ENCODE measurements around the gene ABR. TPM values are rescaled to one million over a fixed set of nuclear protein-coding genes. Genes with fewer than 3 reads are reported as not detected.
"Not testable (repeated sequence)": the region's sequence is repeated elsewhere in the genome, so short reads cannot be mapped to it uniquely, and the experiment has no call there.

ABR gene
- total RNA-seq, 1 donor from 2014 or later: 279 TPM

GRCh38 chr17:1047879-1048470 is 131.8 kb downstream of the ABR start:
- no peak for DNase-seq (ENCODE audit: low spot score)

GRCh38 chr17:1047177-1047878 is 132.5 kb downstream of the ABR start:
- DNase-seq (ENCODE audit: low spot score): no peak

- DNase-seq (ENCODE audit: low spot score): no peak
Measured at GRCh38 chr17:1045456-1045855, 134.3 kb downstream of the ABR start.

DNA sequence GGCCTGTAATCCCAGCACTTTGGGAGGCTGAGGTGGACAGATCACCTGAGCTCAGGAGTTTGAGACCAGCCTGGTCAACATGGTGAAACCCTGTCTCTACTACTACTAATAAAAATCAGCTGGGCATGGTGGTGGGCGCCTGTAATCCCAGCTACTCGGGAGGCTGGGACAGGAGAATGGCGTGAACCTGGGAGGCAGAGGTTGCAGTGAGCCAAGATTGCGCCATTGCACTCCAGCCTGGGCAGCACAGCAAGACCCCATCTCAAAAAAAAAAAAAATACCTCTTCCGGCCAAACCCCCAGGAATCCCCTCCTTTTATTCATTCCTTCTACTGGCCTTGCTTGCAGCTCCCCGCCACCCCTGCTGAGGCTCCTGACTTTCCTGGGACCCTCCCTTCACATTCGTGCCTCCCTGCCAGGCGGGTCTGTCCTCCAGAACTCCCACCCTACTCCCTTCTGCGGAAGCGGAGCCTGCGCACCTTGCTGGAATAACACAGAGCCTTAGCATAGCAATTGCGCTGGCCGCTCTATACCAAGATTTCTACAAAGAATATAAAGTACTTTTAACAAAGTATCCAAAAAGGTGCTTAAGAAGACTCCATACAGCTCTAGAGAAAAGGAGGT is 135.3 kb downstream of the ABR start:
- DNase-seq (ENCODE audit: low spot score): not testable (repeated sequence)

DNA sequence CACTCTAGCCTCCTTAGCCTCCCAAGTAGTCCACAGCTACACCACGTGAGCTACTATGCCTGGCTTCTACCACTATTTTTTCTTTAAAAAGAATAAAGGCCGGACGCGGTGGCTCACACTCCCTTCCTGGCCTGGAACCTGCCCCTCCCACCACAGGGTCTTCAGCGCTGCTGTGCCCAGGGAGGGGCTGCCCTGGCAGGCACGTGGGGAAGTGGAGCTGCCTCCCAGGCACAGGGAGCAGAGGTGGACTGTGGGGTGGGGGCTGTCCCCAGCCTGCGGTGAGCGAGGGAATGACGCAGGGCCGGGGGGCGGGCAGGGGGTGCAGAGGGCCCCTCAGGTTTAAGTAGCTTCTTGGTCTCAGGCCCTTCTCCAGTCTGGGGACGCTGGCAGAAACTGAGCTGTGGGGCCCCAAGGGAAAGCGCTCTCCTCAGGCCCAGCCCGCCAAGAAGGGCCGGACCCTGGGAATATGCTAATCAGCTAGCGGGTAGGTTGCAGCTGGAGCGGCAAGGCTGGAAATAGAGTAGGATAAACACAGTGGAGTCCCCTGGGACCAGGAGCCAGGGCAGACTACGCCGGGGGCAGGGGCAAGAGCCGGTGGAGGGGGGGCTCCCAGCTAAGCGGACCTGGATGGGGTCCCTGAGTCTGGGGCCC is 136.1 kb downstream of the ABR start:
- no peak for DNase-seq (ENCODE audit: low spot score)

- DNase-seq (ENCODE audit: low spot score): no peak
Measured at GRCh38 chr17:1042486-1042885, 137.3 kb downstream of the ABR start.

- DNase-seq (ENCODE audit: low spot score): no peak
Measured at GRCh38 chr17:1041746-1042145, 138.0 kb downstream of the ABR start.

- DNase-seq (ENCODE audit: low spot score): no peak
Measured at GRCh38 chr17:1040216-1040600, 139.6 kb downstream of the ABR start.

DNA sequence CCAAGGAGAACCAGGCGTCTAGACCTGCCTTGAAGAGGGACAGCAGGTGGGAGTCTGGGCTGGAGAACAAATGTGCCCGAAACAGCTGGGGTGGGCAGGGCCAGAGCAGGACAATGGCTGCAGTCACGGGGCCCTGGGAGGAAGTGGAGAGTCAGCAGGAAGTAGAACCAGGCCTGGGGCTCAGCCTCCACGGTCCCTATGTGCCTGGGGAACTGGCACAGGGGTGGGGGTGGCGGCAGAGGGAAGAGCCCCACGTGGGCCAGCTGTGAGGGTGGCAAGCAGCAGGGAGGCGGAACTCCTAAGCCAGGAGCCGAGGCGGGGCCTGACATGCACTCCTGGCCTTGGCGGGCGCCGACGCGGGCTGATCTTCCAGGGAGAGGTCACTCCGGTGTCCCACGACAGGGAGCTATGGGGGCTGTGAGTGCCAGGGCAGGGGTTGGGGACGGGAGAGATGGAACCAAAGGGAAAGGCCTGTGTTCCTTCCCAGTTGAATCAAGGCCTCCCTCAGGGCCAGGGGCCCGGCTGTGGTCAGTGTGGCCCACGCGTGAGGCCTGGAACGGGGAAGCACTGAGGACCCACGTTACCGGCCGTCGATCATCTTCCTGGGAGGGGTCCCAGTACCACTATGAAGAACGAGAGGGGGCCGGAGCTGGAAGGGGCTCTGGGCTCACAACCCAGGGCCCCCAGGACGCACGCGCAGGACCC is 140.1 kb downstream of the ABR start:
- DNase-seq (ENCODE audit: low spot score): peak; percentile 83

DNA sequence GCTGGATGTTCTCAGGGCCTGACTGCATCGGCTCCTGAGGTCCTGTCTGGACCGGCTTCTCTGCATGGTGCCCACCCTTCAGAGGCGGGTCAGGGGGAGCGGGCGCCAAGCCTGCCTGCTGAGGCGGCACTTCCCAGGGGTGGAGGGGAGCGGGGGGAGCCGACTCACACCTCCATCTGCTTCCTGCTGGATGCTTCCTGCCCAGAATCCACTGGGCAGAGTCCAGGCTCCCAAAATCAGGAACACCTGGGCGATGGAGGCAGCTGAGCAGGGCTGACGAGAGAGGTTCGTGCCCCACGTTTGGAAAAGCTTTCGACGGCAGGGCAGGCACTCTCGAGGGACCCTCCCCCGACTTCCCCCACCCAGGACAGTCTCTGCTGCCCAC is 140.7 kb downstream of the ABR start:
- no peak for DNase-seq (ENCODE audit: low spot score)

DNA sequence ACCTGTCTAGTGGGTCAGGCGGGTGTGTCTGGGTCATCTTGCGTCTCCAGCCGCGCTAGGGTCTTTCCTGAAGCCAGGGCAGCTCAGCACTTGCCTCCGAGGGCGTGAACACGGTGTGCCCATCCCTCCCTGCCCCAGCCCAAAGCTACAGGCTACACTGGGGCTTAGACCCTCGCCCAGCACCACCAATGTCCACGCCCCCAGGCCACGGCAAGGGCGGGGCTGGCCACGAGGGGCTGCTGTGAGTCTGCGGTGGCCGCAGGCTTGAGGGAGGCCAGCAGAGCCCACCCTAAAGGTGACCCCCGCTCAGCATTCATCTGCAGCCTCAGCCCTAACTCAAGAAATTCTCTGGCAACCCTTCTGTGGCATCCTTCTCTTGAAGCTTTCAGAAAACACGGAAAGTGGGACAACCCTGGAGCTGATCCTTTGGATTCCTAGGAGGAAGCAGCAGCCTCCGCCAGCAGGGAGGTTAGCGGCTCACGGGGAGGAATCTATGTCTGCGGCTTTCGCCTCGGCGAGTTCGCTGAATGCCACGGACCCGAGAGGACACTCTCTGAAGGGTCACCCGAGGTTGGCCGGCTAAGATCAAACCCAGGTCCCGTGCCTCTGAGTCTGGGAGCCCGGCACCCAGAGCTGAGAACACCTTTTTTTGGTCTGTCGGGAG is 141.2 kb downstream of the ABR start:
- no peak for DNase-seq (ENCODE audit: low spot score)

DNA sequence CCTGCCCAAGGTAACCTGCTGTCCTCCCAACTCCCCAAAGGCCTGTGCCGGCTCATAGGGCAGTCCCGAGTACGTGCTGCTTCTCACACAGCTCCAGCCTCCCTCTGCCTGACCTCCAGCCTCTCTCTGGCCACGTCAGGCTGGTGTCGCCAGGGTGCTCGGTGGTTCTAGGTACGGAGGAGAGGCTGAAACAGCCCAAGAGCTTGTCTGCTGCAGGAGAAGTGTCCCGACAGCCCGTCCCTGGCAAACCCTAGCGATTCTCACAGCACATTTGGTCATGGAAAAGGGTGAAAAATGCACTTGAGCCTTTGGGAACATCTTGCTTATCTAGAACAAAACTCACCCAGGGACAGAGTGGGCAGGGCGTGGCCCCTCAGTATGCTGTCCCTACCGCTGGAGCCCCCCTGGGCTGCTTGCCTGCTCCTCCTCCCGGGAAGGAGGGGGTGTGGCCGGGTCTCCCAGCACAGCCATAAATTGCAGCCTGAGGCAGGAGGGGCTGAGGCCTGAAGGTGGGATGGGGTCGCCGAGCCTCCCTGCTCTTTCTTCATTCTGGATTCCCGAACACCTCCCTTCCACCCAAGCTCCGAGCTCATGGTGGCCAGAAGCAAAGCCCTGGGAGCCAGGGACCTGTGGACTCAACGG is 142.4 kb downstream of the ABR start:
- DNase-seq (ENCODE audit: low spot score): no peak

GRCh38 chr17:1036845-1037237 is 142.9 kb downstream of the ABR start:
- DNase-seq (ENCODE audit: low spot score): no peak

DNA sequence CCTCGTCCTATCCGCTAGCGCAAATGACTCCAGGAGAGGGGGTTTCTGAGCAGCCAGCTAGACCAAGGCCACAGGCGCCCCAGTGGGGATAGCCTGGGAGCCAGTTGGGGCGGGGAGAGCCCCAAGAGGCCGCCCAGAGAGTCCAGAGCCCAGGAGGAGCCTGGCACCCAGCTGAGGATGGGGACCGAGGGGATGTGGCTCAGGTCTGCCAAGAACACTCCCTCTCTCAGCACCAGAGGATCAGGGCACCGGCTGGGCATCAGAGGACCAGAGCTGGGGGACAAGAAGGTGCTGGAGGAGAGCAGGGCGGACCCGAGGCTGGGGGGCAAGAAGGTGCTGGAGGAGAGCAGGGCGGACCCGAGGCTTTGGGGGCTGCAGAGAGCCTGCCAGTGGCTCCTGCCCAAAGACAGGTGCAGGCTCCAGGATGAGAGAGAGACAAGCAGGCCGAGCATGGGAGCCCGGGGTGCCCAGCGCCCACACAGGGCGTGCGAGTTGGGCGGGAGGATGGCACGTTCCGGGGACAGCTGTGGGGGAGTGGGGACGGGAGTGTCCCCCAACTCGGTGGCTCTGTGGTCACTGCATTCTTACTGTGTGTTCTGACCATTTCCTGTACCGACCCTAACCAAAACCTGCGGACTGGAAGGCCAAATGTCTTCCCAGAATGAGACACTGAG is 143.5 kb downstream of the ABR start:
- no peak for DNase-seq (ENCODE audit: low spot score)

DNA sequence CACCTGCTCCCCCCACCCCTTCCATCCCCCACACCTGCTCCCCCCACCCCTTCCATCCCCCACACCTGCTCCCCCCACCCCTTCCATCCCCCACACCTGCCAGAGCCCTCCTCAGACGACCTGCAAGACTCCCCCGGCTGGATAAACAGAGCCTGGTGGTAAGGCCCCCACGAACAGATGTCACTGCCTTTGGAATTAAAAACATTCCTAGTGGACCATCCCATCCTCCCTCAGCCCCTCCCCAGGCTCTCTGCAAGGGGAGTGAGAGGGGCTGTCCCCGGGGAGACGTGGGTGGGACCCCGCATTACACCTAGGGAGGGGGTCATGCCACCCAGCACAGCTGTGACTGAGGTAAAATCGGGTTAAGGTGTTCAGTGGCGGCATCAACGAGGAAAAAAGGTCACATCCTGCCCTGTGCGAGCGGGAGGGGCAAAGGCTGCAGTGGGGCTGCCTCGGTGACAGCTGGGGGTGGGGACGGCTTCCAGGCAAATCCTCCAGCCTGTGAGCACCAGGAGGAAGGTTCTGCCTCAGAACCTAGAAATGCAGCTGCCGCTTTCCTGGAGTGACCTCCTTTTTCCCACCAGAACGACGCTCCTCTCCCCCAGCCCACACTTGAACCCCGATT is 144.1 kb downstream of the ABR start:
- no peak for DNase-seq (ENCODE audit: low spot score)

DNA sequence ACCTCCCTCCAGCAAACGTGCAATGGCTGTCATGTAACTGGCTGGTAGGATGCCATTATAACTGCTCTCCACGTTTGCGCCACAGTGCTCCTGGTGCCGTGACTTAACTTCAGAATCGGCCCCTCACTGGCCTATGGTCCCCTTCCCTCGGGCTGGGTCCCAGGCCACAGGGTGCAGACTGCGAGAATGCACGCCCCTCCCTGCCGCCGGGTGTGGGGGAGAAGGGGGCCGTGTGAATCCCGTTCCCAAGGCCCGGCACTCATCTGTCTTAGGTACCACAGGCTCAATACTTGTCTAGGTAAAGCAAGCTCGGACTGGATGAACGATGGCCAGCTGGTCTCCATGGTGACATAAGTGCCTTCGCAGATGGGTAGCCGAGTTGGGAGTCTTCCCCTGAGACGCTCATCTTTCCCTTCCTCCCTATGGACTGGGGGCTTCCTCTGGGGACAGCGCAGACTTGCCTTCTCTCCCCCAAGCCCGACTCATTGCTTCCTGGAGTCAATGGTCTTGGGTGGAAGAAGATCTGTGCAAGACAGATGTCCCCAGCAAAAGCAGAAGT is 145.1 kb downstream of the ABR start:
- DNase-seq (ENCODE audit: low spot score): no peak

GRCh38 chr17:1033503-1033902 is 146.3 kb downstream of the ABR start:
- DNase-seq (ENCODE audit: low spot score): no peak

DNA sequence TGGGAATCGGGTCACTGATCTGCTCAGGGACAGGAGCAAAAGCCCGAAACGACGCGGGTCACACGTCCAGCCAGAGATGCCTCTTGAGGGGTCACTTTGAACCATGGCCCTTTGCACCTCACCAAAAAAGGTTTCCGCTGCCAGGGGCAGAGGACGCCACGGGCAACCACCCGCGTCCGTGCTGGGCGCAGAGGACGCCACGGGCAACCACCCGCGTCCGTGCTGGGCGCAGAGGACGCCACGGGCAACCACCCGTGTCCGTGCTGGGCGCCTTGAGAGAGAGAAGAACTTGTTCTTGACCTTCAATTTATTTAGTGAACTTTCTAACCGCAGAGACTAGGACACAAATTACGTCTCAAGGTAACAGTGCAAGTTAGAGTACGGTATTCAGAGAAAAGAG is 147.4 kb downstream of the ABR start:
- DNase-seq (ENCODE audit: low spot score): no peak

DNA sequence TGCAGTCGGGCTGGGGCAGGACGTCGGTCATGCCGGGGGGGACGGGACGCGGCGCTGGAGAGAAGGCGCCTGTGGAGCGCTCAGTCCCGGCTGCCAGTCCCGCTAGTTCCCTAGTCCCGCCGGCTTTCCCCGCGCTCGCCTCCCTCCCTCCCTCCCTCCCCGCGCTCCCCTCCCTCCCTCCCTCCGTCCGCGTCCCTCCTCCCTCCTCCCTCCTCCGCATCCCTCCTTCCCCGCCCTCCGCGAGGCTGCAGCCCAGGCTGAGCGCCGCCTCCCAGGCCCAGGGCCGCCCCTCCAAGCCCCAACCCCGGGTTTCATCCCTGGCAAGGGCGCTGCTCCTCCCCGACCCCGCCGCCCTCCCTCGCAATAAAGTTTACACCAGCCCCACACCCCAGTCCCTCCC is 148.1 kb downstream of the ABR start:
- DNase-seq (ENCODE audit: low spot score): peak; percentile 36

Measured in mucosa of gallbladder (tissue), 1 donor.